ENCODE results near the gene FAM241B. TPM values are rescaled to one million over a fixed set of nuclear protein-coding genes. Genes with fewer than 3 reads are reported as not detected.

The FAM241B gene
- total RNA-seq, 4 donors from 2014 or later, result 0.34 to 1.9 (median 1.3) TPM

DNA sequence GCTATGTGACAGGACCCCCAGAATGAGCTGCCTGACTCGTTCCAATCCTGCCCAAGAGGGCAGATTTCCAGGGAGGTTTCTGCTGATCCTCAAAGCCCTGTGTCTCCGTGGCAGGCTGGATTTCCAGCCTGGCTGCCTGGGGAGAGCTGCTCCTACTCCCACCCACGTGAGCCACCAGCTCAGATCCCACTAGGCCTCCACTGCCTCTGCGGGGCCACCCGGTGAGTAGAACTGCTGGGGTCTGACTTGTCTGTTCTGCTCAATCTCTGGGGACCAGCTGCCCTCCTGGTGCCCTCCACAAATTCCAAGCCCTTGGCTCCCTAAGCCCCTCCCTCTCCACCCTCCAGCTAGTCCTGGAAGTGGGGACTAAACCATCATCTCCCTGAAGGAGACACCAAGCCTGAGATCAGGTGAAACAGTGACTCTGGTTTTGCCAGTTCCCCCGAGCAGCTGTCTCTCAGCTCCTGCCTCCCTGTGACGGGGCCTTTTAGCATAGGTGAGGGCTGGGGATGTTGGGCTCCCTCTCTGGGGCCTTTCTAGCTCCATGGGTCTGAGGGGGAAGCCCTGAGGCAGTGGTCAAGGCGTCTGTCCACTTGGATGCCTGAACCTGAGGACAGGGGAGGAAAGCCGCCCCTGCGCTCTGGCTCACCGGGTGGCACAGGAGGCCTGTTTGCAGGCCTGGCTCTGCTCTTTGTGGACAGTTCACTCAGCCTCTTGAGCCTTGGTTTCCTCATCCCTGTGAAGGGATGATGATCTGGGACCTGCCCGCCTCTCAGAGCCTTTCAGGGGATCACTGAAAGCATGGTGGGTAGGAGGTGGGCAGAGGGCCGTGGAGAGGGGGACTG is 5.6 kb downstream of the FAM241B start:
- peak in 1 of 2 donors; percentile 77 for DNase-seq (ENCODE audit: low spot score in 2 of 2)
- H3K4me3 ChIP-seq (ENCODE audit: low read depth, poor library complexity, severe bottlenecking), result no peak overlapping the region
- no peak for TF ChIP-seq POLR2A (IDR thresholded peaks at IDR 0.05)
- TF ChIP-seq, protein P1, sequence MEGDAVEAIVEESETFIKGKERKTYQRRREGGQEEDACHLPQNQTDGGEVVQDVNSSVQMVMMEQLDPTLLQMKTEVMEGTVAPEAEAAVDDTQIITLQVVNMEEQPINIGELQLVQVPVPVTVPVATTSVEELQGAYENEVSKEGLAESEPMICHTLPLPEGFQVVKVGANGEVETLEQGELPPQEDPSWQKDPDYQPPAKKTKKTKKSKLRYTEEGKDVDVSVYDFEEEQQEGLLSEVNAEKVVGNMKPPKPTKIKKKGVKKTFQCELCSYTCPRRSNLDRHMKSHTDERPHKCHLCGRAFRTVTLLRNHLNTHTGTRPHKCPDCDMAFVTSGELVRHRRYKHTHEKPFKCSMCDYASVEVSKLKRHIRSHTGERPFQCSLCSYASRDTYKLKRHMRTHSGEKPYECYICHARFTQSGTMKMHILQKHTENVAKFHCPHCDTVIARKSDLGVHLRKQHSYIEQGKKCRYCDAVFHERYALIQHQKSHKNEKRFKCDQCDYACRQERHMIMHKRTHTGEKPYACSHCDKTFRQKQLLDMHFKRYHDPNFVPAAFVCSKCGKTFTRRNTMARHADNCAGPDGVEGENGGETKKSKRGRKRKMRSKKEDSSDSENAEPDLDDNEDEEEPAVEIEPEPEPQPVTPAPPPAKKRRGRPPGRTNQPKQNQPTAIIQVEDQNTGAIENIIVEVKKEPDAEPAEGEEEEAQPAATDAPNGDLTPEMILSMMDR (IDR thresholded peaks at IDR 0.05), result no peak
- intact Hi-C loops (cut with DNase I; ENCODE audit: low total_unique reads), result loop anchor here (5.0 to 10.0 kb wide), 2 partner anchors 118 to 231 kb away; no protein-coding TSS in a partner anchor
- 74 to 75% methylated on average over 11 to 12 of the region's 13 CpGs for WGBS, 2 donors

DNA sequence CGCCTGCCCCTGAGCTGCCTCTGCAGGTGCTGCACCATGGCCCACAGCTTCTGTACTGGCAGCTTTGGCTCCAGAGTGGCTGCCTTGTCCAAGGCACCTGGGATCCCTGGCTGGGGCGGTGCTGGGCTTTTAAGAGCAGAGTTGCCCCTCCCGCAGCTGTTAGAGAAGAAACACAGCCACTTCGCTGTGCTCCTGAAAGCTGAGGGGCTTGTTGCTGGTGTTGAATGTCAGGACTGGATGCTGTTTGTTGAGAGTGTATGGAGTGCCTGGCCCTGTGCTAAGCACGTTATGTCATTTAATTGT is 6.2 kb downstream of the FAM241B start:
- intact Hi-C loops (cut with DNase I; ENCODE audit: low total_unique reads), result loop anchor here (5.0 to 10.0 kb wide), 2 partner anchors 119 to 231 kb away; no protein-coding TSS in a partner anchor
- TF ChIP-seq, protein P1 (IDR thresholded peaks at IDR 0.05), result no peak
- TF ChIP-seq POLR2A (IDR thresholded peaks at IDR 0.05), result no peak
- no peak overlapping the region for H3K4me3 ChIP-seq (ENCODE audit: low read depth, poor library complexity, severe bottlenecking)
- no peak for DNase-seq (ENCODE audit: low spot score in 2 of 2)
- 86 to 90% methylated on average over 5 of the region's 5 CpGs for WGBS, 2 donors

DNA sequence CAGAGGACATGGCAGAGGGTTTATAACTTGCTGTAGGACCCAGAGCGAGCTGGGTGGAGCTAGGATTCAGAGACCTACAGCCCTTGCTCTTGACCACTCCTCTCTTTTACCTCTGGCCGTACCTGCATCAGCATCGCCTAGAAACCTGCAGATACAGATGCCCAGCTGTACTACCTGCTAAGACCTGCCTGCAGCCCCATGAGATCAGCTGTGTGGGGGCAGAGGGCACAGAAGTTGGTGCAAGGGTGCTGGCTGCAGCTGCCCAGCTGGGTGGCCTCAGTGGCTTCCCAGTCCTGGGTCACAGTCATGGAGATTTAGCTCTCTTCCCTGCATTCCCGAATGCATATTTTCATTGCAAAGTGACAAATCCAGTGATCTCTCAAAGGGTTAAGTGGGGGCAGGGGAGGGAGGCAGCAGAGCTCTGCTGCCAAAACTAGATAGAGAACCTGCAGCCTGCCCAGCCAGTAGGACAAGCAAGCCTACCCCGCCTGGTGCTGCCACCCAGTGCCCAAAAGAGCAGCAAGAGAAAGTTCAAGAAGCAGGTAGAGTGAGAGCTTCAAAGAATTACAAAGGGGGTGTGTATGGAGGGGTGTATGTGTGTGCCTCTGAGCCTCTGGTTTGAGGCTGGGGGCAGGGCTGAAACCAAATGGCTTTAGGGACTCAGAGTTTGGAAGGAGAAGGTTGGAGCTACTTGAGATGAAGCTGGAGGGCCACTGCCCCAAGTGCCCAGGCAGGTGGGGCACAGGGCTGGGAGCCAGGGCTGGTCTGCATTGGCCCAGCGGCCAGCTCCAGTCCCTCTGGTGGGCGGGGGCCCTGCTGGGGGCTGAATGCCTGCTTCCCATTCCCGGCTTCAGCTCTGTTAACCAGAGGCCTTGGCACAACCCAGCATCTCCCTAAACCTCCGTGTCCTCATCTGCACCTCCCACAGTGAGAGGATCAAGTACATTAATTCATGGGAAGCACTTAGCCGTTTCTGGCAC is 6.9 kb downstream of the FAM241B start:
- TF ChIP-seq, protein P1 (IDR thresholded peaks at IDR 0.05), result no peak
- no peak for TF ChIP-seq POLR2A (IDR thresholded peaks at IDR 0.05)

DNA sequence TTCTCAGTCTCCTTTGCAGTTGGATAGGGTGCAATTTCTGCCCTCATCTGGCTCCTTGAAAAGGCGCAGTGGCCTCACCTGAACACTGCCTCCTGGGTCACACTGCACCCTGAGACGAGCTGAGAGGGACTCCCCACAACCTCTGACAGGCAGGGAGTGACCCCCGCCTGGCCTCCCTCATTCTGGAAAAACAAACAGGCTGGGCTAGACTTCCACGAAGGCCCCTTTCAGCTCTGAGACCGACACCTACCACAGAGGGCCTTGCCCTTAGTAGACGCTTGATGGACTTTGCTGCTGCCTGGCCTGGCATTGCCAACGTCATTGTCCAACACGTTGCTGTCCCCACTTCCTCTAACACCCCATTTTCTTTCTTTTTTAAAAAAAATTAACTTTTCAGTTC is 8.6 kb downstream of the FAM241B start:
- H3K4me3 ChIP-seq (ENCODE audit: low read depth, poor library complexity, severe bottlenecking), result no peak overlapping the region
- DNase-seq (ENCODE audit: low spot score in 2 of 2), result peak in 1 of 2 donors; percentile 67
- intact Hi-C loops (cut with DNase I; ENCODE audit: low total_unique reads), result loop anchor here (5.0 to 10.0 kb wide), 2 partner anchors 121 to 234 kb away; no protein-coding TSS in a partner anchor
- TF ChIP-seq POLR2A (IDR thresholded peaks at IDR 0.05), result no peak
- TF ChIP-seq, protein P1 (IDR thresholded peaks at IDR 0.05), result no peak
- 69 to 70% methylated on average over 8 of the region's 8 CpGs for WGBS, 2 donors

More for the DNA sequence above, 6.9 kb downstream of the FAM241B start:
- no peak overlapping the region for H3K4me3 ChIP-seq (ENCODE audit: low read depth, poor library complexity, severe bottlenecking)
- WGBS, 2 donors, result 52 to 54% methylated on average over 10 of the region's 10 CpGs
- DNase-seq (ENCODE audit: low spot score in 2 of 2), result peak in 1 of 2 donors; percentile 78
- intact Hi-C loops (cut with DNase I; ENCODE audit: low total_unique reads), result loop anchor here (5.0 to 10.0 kb wide), 2 partner anchors 120 to 232 kb away; no protein-coding TSS in a partner anchor

DNA sequence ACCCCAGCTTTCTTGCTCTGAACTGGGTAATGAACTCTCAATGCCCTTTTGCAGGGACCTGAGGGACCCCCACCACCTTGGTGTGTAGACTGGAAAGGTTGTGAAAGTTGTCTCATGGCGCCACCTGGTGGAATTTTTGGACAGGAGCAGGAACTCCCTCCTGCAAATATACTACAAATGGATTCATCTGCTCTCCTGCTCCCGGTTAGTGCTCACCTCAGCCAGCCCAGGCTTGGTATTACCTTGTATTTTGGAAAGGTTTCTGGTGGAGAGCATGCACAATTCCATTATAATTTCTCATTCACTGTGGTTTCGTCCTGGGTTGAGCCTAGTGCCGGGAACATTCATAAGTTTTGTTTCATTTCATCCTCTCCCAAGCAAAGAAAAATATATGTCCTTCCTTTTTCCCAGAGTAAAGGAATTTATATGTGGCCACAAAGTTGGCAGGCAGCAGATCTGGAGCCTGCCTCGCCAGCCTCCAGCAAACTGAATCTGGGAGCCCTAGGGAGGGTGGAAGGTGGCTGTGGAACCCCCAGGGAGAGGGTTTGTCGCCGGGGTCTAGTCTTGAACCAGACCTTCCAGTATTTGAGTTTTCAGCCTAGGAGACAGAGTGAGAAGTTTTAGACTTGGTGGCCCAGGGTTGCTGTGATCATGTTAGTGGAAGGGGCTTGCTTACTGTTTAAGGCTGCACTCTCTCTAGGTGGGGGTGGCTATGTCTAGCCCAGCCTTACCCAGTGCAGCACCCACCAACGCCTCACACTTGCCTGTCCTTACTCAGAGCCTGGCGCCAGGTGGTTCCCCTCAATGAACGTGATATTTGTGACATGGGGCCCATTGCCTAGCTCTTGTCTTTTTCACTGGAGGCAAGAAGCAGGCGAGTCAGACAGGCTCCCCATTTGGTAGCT is 9.5 kb downstream of the FAM241B start:
- peak; percentile 47 to 92 for DNase-seq (ENCODE audit: low spot score in 2 of 2)
- no peak overlapping the region for H3K4me3 ChIP-seq (ENCODE audit: low read depth, poor library complexity, severe bottlenecking)
- no peak for TF ChIP-seq POLR2A (IDR thresholded peaks at IDR 0.05)
- TF ChIP-seq, protein P1 (IDR thresholded peaks at IDR 0.05), result peak in 1 of 3 donors; percentile 55
- intact Hi-C loops (cut with DNase I; ENCODE audit: low total_unique reads), result loop anchor here (5.0 to 10.0 kb wide), 3 partner anchors 122 to 275 kb away; no protein-coding TSS in a partner anchor
- 33 to 36% methylated on average over 11 of the region's 11 CpGs for WGBS, 2 donors

Measured in lower leg skin (tissue), 4 donors.